GM18909 (cell line): ENCODE measurements around the gene MMP24OS.
A peak's percentile ranks its signal among the peaks of the same experiment; 100 is the strongest.
"Not testable (repeated sequence)": the region's sequence is repeated elsewhere in the genome, so short reads cannot be mapped to it uniquely, and the experiment has no call there.

Source experiments
- ATAC-seq: cut with Tn5 transposase; IDR thresholded peaks from one replicate; pipeline ENCODE4 v1.9.1; 2021; ENCODE audit warnings: mild to moderate bottlenecking; ENCODE audit not compliant: unreplicated experiment, poor library complexity

The MMP24OS gene

DNA sequence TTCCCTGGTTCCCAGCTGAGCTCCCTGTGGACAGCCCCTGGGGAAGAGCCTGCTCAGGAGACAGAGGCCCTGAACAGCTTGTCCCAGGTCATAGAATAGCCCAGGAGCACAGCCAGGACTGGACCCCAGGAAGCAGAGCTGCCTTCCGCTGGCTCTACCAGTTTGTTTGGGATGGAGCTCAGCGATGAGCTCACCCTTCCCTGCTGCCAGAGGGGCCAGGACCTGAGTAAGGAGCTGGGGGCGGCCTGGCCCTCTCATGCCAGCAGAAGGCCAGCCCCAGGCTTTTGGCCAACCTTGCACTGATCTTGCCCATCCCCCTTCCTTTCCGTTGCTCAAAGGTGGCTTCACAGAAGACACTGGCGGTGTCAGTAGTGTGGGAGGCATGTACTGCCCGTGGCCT is 17.5 kb downstream of the MMP24OS start:
- no peak for ATAC-seq

GRCh38 chr20:35257175-35257909 is 20.6 kb downstream of the MMP24OS start:
- no peak for ATAC-seq

GRCh38 chr20:35254448-35254999 is 23.4 kb downstream of the MMP24OS start:
- ATAC-seq: no peak

DNA sequence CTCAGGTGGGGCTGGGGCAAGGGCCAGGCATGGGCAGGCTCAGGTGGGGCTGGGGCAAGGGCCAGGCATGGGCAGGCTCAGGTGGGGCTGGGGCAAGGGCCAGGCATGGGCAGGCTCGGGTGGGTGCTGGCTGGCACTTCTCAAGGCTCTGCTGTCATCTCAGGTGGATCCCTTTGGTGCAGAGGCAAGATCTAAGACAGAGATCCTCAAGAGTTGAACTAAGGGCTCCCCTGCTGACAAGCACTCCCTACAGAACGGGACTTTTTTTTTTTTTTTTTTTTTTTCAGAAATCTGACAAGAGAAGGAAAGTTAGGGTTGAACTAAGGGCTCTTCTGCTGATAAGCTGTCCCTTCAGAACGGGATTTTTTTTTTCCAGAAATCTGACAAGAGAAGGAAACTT is 24.9 kb downstream of the MMP24OS start:
- ATAC-seq: no peak

GRCh38 chr20:35252598-35252997 is 25.3 kb downstream of the MMP24OS start:
- ATAC-seq: not testable (repeated sequence)

DNA sequence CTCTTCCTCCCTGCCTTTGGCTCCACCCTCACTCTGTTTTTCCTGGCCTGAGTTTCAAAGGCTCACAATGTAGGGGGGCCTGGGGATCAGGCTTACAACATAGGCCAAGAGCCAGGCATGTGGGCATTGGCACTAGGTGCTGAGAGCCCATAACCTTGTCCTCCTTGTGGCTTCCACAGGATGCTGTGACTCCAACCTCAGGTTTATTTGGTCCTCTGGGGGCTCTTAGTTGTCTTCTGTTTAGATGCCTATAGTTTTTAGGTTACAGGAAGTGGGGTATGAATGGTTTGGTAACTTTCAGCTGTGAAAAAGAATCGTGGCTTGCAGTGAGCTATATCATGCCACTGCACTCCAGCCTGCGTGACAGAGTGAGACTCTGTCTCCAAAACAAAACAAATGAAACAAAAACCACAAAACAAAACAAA is 25.9 kb downstream of the MMP24OS start:
- ATAC-seq: peak; percentile 57

- no peak for ATAC-seq
Observed at GRCh38 chr20:35251613-35251940, 26.3 kb downstream of the MMP24OS start.

- ATAC-seq: no peak
Observed at GRCh38 chr20:35248641-35249475, 29.1 kb downstream of the MMP24OS start.

- no peak for ATAC-seq
Observed at GRCh38 chr20:35246723-35247122, 31.2 kb downstream of the MMP24OS start.

DNA sequence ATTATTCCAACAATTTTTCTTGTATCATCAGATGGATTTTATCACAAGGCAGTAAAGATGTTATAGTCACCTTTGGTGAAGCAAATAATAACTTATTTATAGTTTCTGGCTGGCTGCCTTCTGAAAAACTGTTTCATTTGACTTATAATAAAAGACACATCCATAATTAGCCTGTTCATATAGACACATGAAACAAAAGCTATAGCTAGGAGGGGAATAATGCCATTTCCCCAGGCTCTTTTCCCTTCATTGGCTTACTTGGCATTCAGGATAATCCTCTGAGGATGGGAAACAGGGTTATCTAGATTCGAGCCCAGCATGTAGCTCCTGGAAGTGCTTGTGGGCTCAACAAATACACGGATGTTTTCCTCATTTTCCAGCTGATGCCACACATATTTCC is 33.9 kb downstream of the MMP24OS start:
- ATAC-seq: no peak

- ATAC-seq: no peak
Observed at GRCh38 chr20:35243317-35243716, 34.6 kb downstream of the MMP24OS start.

DNA sequence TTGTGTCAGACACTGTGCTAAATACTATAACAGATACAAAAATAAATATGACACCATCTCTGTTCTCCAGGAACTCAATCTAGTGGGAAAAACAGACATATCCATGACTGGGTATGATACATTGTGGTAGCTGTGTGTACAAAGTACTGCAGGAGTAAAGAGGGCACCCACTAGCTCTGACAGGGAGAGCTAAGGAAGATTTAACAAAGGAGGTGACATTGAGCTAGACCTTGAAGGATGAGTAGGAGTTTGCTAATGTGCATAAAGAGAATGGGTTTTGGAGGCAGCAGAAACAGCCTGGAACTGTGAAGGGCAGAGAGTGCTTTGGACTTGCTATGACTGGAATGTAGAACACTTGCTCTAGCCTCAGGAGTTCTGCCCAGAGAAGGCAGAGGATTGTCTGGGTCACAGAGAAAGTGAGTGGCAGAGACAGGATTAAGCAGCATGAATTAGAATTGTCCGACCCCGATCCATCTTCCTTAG is 37.1 kb downstream of the MMP24OS start:
- ATAC-seq: no peak

DNA sequence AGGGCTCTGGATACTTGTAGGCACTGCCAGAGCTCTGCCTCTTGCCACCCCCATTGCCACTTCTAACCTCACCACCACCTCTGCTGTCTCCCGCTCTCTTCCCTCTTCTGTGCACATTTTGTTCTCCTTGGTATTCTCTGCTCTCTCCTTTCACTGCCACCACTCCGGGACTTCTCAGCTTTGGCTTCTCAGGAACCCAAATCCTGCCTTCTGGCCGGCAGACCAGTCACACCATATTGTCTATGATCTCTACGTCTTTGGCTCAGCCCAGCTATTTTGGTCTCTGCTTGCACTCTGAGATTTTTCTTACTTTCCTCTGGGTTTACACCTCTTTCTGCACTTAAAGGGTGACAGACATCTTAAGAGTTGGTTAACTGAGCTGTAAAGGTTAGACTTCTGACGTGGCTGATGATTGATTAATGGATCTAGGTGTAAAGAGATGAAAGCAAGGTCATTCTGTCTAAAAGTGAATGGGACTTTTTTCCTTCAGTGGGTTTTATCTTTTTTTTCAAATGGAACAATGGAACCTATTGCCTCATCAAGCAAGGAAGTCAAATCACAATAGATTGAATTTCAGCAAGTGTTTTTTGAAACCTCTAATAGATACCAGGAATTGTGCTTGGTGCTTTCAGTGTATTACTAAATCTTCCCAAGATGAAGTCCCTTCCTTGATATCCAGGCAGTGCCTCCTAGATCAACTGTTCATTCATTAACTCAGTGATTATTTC is 37.7 kb downstream of the MMP24OS start:
- ATAC-seq: no peak

DNA sequence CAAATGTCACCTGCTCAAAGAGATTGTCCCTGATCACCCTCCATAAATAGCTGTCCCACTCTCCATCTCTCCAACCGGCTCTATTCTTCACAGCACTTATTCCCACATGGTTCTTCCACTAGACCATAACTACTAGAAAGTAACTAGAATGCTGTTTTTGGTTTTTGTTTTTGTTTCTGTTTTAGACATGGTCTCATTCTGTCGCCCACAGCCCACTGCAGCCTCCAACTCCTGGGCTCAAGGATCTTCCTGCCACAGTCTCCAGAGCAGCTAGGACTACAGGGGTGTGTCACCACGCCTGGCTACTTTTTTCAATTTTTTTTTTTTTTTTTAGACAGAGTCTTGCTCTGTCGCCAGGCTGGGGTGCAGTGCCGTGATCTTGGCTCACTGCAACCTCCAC is 39.2 kb downstream of the MMP24OS start:
- ATAC-seq: no peak

GRCh38 chr20:35238170-35238569 is 39.8 kb downstream of the MMP24OS start:
- no peak for ATAC-seq

DNA sequence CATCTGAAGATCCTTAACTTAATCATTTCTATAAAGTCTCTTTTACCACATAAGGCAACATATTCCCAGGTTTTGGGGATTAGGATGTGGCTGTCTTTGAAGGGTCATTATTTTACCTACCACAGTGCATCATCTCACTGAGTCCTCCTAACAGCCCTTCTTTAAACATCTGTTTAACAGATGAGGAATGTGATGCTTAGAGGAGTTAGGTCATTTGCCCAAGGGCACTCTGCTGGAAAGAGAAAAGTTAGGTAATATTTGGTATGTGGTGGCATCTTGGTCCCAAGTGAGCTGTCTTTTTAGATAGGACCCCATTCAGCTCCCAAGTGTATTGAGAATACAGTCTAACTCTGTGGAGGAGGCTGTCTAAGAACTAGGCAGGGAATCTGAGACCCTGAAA is 40.4 kb downstream of the MMP24OS start:
- ATAC-seq: no peak

- no peak for ATAC-seq
Observed at GRCh38 chr20:35235881-35236280, 42.0 kb downstream of the MMP24OS start.

- ATAC-seq: no peak
Observed at GRCh38 chr20:35232575-35232974, 45.3 kb downstream of the MMP24OS start.

DNA sequence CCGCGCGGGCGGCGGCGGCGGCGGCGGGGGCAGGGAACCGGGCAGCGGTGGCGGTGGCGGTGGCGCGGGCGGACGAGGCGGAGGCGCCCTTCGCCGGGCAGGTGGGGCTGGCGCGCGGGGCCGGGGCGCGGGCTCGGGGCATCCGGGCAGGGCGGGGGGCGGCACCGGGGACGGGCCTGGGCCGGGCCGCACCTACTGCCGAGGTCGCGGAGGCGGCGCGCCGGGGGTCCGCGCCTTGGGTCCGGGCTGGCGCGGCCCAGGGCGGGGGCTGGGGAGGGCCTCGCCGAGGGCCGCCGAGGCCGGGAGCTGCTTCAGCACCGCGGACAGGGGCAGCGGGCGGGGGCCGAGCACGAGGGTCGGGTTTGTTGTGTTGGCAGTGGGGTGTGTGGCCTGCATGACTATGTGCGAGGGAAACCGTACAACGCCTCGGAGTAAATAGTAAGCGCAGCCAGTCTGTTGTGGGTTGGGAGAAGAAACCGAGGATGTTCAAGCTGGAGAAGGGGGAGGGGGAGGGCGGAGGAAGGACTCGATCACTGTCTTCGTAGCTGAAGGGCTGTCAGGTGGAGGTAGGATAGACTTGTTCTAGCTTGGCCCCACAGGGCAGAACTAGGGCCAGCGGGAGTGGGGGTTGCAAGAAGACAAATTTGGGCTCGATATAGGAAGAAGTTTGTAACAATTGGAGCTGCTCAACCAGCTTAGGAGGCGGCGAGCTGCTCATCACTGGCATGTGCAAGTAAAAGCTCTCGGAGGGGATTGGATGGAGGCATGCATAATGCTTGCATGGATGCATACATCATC is 50.8 kb downstream of the MMP24OS start:
- no peak for ATAC-seq
